Occipital lobe (tissue), 2 donors: Measurements from ENCODE around the gene SMPD2. TPM values are rescaled to one million over a fixed set of nuclear protein-coding genes. Genes with fewer than 3 reads are reported as not detected.

Experiments
- DNase-seq: peaks from one replicate; lab custom pipeline; 2025; lab: John Stamatoyannopoulos, UW
- total RNA-seq: library from RNA; depleted of rRNA; stranded (reverse); fragments of >200 nt; gene quantifications from one replicate; pipeline ENCODE4 v1.2.3, GENCODE V29; 2014

Gene SMPD2
- total RNA-seq, 1 donor from 2014 or later, result 3.1 TPM

DNA sequence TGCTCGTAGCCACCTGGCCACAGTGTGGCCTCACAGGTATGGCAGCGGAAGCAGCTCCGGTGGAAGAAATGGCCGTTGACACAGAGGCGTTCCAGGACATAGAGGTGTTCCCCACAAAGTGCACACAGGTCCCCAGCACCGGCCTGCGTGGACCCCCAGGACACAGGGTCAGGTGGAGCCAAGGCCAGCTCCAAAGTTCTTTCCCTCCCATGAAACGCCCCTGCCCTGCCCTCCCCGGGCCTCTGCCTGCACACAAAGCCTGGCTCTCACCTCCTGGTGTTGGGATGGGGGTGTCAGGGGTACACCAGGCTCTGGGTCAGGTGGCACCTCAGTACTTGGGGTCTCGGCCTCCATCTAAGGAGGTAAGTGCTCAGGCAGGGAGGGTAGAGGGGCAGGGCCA lies 6.6 kb downstream of the SMPD2 start:
- no peak for DNase-seq

DNA sequence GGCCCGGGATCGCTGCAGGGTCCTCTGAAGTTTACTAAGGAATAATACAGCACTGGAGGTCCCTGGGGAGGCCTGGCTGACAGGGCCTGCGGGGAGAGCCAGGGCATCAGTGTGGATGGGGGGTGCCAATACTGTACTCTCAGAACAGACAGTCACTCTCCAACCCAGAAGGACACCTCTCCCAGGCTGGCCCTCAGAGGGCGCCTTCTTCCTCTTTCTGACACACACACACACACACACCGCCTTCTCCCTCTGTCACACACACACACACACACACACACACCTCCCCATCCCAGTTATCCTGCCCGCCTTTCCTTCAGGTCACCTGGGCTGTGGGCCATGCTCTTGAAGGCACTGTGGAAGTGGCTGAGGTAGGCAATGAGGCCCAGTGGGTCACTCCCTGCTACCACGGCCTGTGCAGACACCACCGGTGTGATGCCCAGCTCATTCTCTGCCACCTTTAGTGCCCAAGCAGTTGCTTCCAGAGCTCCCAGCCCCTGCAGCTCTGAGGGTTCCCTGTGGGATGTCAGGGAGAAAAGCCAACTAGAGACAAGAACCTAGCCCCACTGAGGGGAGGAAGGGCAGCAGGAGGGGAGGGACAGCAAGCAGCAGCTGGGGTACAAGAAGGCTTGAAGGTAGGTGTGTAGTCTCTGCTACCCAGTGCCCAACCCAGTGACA lies 7.5 kb downstream of the SMPD2 start:
- DNase-seq, result no peak

DNA sequence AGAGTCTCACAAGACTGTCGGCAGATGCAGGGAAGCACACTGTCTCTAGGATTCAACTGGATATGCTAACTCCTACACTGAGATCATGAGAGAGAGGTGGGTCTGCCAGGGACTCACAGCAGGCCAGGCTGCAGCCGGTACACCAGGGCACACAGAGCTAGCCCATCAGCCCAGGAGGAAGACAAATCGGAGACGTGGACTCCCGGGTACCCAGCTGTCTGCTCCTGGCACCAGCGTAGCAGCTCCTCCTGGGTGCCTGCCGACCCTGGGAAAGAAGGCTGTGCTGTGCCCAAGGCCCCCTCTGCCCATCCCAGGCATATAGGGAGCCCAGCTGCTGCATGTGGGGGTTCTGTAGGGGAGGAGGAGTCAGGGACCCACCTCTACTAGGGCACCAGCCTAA lies 8.1 kb downstream of the SMPD2 start:
- no peak for DNase-seq

DNA sequence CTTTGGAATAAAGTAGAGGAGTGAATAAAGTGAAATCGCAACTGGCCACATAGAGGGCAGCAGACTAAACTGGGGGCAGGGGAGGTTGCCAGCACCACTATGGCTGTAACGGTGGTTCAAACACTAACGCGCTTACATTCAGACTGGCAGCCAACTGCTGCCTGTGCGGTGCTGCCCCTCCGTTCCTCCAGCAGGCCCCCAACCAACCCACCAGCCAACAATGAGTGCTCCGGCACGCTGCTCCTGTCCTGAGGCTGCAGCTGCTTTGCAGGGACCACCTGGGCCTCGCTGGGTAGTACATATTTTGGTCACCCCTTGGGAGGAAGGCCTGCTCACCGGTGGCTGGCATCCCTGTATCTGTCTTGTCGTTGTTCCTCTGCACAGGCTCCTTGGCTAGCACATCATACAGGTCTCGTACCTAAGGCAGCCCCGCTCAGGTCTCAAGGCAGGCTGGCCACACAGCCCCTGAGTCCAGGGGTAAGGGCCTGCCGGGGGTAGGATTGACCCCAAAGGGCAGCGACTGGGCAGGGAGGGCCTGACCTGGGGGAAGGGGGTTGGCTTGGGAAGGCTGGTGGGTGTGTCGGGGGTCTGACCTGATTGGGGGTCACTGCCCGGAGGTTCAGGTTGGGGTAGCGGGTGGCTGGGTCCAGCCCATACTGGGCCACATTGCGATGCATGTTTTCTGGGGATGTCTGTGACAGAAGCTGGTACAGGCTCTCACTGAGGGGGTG lies 8.7 kb downstream of the SMPD2 start:
- no peak for DNase-seq

DNA sequence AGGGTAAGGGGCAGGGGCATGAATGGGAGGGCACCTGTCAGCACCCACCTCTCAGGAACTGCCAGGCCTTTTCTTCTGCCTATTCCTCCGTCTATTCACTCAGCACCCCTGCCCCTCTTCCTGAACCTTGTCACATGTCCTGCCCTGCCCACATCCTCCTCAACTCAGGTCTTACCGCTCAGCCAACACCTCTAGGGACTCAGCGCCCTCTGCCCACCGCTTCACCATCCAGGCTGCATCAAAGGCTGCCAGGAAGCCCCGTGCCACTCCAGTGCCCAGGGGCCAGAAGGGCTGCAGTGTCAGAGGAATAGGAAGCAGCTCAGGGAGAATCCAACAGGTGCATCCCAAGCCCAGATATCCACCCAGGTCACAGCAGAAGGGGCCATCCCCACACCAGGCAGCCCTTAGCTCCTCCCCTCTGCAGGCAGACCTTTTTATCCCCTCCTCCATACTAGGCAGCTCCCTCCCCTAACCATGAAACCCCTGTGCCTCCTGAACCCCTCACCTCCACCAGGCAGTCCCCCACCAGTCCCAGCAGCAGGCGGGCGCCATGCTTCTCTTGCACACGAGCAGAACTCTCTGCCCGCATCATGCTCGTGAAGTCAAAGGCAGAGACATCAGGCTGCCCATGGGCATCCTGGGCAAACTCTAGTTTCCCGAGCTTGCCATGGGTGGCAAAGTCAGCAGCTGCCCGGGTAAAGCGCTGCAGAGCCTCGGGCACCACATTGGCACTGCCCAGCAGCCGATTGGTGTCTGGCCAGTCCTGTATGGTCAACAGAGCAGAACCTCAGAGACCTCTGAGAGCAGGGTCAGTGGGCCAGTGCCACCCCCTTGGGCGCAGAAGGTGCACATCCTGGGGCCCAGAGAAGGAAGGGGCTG lies 9.5 kb downstream of the SMPD2 start:
- DNase-seq, result no peak

DNA sequence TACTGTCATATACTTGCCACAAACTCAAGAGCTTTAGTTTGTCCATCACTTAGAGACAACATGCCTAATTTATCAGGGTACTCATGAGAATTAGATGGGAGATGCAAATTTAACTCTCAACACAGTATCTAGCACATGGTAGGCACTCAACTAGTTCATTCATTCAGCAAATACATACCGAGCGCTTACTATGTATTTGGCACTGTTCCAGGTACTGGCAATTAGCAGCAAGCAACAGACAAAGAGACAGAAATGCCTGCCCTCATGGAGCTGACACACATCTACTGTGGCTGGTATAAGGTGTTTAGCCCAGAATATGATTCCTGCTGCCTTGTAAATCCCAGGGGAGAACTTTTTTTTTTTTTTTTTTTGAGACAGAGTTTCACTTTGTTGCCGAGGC lies 10.3 kb downstream of the SMPD2 start:
- DNase-seq, result no peak

DNA sequence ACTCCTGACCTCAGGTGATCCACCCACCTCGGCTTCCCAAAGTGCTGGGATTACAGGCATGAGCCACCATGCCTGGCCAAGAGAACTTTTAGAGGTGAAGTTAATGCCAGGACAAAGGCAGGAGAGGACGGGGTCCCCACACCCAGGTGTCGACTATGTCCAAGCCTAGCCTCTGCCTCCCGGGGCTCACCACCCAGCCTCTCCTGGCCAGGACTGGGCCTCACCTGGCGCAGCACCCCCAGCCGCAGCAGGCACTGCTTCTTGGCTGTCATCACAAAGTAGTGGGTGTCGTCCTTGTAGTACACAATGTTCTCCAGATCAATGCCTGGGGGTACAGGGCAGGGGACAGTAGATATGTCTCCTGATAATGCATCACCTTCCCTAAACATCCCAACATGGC lies 10.9 kb downstream of the SMPD2 start:
- DNase-seq, result no peak

DNA sequence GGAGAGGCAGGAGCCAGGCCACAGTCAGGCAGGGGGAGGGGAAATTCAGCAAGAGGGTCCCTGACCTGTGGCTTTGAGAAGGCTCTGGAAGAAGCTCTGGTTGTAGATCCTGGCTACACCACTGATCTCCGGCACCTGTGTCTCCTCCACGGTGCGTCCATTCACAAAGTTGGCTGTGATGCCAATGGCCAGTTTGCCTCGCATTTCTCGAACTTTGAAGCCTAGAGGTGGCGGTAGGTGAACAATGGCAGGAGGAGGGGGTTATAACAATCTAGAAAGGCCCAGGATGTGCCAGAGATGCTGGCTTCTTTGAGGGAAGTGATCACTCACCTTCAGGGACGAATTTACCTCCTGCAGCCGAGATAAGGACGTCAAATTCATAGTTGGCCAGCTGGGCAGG lies 11.7 kb downstream of the SMPD2 start:
- no peak for DNase-seq

DNA sequence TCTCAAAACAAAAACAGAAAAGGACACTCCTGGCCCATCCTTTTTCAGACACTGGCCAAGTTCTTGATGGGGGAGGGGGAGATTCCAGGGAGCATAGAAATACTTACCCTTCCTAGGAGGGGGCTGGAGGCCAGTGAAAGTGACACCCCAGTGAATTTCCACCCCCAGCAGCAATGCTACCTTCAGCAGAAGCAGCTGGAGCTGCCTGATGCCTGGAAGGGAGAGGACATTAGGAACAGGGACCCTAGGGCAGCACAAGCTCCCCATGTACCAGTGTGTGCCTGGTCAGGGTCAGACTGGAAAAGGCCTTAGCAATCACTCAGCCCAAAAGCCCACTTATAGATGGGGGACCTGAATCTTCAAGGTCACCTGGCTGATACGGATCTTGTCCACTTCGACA lies 12.6 kb downstream of the SMPD2 start:
- no peak for DNase-seq

DNA sequence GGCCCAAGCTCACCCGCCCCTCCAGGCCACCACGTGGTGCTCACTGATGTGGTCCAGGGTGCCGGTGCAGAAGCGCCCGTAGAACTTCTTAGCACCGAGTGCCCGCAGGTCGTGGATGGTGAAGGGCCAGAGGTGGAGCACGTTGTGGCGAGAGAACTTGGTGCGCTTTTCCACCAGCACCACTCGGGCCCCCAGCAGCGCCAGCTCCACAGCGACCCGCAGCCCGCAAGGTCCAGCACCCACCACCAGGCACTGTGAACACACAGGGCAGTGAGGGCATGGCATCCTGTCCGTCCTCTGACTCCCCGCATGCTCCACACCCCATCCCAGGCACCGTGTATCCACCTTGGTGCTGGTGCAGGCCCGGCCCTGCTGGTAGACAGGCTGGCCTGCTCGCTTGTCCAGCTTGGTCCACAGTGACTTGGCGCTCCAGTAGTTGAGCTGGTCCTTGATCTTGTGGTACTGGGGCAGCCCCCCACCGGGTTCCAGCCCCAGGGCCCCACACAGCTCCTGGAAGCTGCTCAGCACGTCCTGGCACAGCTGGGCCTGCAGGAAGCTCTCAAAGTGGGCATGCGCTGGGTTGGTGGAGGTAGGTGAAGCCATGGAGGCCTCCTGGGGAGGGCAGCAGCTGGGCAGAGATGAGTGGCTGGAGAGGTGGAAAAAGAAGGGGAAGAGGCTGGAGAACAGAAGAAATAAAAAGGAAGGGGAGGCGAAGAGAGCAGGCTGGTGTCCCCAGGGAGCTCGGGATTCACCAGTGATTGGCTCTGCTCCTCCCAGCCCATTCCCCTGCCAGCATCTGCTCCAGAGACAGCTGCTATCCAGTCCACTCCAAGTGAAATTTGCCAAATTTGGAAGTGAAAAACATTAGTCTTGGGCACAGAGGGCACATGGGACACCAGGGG lies 13.3 kb downstream of the SMPD2 start:
- DNase-seq, result no peak

DNA sequence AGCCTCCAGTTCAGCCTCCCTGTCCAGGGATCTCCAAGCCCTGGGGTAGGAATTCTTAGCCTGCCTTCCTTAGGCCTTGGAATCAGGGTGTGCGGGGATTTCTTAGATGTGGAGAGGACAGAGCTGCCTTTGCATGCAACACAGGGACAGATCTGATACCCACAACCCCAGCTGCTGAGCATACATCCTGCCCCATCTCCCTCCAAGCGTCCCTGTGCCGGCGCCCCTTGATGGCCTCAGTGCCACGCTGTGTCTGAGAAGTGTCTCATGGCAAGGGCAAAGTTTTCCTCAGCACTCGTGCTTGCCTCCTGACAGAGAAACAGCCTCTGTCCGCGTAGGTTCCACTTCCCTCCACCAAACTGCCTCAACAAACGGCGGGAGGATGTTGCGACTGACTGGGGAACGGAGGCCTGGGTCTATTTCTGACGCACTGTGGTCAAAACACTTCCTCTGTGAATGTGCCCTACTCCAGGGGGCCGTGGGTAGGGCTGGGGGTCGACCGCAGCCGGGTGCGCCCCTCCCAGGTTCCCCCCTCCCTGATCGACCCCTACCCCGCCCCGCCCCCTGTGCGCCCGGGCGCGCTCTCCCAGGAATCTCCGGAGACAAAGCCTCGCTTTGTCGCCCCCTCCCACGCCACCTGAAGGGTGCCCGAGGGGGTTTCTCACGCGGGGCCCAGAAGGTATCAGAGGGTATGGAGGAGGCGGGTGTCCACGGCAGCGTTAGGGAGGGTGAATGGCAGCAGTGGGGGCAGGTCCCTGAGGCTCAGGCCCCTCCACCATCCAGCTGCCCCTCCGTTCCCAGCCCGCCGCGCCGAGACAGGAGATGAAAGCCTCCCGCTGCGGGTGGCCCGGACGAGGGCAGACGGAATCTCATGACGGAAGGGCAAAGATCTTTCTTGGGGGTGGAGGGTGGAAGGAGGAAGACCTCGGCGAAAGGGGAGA lies 14.2 kb downstream of the SMPD2 start:
- DNase-seq, result no peak

DNA sequence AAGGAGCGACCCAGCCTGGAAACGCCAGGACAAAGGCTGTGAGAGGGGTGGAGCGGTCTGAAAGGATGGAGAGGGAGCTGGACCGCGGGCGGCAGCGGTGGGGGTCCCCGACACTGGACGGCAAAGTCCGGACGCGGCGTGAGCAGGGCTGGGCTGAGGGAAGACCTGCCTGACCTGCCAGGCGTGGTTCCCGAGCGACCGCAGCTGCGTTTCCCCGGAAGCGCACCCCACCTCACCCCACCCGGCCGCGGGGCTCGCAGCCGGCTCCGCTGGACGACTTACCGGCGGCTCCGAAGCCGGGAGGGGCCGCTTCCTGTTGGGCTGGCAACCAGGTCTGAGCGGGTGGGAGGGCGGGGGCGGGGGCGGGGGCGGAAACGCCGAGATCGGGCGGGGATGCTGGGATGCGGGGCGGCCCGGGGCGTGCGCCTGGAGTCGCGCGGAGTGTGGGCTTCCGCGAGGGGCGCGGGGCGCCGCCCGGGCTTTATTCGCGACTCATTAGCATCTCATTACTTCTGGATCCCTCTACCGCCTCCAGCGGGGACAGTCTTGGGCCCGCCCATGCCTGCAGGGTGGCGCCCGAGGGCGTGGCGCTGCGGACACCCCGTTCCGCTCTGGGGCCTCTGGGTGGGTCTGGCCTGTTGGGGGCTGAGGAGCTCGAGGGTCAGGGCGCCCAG lies 15.1 kb downstream of the SMPD2 start, which contains the start of gene MICAL1:
TSS of gene MICAL1 (minus strand) at position 336 of the 674 bp plus-strand sequence. CDS start 1,576 bp downstream, outside the sequence.
- DNase-seq, result peak; percentile 57

DNA sequence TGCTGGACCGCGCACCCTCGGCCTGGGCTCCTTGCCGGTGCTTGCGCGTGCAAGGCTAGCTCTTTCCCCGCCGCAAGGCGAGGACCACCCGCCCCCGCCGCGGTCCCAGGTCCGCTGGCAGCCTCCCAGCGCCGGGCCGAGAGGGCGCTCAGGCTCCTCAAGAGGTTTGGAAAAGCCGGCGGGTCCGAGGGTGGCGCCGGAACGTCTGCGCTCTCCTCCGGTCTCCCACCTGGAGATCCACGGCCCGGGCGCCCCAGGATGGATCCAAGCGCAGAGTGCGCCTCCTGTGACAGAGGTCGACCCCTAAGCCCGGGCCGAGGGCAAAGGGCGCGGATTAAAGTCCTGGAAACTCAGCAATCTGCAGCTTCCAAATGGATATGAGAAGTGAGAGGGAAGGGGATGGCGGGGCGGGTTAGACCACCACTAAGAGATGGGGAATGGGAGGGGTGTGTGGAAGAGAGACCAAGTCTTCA lies 15.6 kb downstream of the SMPD2 start:
- no peak for DNase-seq

DNA sequence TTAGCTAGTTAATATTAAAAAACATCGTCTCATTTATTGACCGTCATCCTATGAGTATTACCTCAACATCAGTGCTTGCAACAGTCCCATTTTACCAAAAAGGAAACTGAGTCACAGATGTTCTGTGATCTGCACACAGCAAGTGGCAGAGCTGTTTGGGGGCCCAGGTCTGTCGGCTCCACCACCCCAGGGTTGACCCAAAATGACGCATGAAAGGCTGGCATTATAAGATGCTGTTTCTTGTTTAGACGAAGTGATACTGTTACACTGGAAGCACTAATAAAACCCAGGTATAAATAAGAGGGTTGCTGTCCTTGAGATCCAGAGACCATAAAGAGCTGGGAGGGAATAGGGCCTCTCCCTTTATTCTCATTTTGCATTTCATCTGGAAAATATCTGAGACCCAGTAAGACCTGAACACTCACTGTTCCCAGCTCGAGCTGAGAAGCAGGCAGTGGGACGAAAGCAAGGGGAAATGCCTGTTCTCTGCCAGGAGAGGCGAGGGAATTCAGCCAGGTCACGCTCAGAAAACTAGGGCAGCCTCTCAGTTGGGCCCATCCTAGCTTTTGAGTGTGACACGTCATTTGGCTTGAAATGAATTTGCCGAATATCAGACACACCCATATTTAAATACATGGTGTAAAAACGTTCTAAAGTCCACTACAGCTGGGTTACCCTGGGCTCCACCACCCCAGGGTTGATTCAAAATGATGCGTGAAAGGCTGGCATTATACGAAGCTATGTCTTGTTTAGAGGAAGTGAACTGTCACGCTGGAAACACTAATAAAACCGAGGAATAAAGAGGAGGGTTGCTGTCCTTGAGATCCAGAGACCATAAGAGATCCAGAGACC lies 16.4 kb downstream of the SMPD2 start:
- DNase-seq, result no peak

DNA sequence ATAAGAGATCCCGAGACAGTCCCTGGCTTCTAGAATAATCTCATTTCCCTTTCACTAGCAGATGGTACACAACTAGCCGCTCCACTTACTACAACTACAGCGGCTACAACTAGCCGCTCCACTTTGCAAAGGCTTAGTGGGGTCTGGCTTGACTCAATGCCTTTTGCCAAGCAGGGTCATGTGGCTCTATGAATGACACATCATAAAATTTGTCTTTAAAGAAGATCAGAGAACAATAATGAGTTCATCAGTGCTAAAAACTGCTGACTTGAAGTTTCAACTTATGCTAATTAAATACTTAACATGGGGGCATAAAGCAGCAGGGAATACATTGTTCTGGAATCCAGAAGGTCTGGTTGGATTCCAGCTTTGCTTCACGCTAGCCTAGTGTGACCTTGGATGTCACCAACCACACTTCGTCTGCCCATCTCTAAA lies 17.1 kb downstream of the SMPD2 start:
- no peak for DNase-seq

DNA sequence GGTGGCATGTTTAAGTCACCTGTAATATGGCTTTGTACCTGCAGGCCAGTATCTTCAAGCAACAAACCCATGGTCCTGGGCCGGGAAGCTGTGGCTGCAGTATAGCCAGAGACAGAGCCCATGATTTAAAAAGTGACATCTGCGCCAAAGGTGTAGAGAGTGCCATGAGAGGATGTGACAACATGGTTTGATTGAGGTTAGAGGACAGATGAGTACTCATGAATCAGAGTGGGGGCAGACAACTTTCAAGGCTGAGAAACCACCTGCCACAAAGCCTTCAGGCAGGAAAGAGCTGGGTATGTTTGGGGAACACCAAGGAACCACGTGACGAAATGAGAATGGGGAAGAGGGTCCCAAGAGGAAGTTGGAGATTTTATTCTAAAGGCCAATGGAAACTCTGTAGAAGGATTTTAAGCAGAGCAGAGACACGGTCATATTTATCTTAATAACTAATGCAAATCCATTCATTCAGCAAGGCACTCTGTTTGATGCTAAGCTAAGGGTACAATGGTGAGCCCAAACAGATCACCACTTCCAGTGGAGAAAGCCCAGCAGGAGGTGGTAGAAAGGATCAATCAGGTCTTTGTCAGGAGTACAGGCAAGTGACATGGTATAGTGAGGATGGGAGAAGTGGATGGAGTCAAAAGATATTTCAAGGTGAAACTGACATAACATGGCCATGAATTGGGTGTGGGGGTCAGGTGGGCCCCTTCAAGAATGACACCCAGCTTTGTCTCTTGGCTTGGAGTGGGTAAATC lies 18.4 kb downstream of the SMPD2 start:
- DNase-seq, result no peak

DNA sequence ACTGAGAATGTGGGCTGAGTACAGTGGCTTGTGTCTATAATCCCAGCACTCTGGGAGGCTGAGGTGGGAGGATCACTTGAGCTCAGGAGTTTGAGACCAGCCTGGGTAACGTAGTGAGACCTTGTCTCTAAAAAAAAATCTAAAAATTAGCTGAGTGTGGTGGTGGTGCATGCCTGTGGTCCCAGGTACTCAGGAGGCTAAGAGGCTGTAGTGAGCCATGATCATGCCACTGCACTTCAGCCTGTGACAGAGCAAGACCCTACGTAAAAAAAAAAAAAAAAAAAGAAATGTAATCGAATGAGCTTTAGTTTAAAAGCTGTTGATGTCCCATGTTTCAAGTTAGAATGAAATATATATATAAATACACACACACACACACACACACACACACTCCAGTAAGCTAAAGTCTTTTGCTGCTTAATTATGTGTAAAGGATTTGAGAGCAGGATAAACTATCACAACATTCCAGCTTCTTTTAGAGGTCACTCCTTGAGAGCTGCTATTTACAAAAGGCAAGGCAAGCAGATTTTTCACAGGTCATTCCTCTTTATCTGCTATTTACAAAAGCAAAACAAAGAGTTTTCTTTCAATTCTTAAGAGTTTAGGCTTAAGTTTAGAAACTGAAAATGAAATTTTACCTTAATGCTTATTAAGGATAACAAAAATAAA lies 19.8 kb downstream of the SMPD2 start:
- no peak for DNase-seq
